RWPE2 (cell line): ENCODE results near the gene LAMTOR5.

Experiments
- ATAC-seq: fragments of 200-7000 bp; cut with Tn5 transposase; 3 replicates; pipeline ENCODE4 v1.9.1; 2021; ENCODE audit warnings: low read depth
- DNase-seq: peaks from one replicate; pipeline ENCODE4 v3.0.0-alpha.2; 2020; ENCODE audit warnings: low spot score
- H3K27ac ChIP-seq: fragments of 450-650 bp; 2 replicates; pipeline ENCODE4 v1.5.1; 2017; ENCODE audit warnings: mild to moderate bottlenecking; ENCODE audit not compliant: poor library complexity, severe bottlenecking
- H3K27me3 ChIP-seq: fragments of 250-450 bp; sonication (Bioruptor Pico); 2 replicates; pipeline ENCODE4 v1.5.1; 2021; ENCODE audit warnings: mild to moderate bottlenecking, moderate library complexity; ENCODE audit not compliant: insufficient read depth, poor library complexity, severe bottlenecking
- H3K36me3 ChIP-seq: fragments of 250-450 bp; sonication (Bioruptor Pico); 2 replicates; pipeline ENCODE4 v1.5.1; 2020; ENCODE audit warnings: low read depth, mild to moderate bottlenecking, moderate library complexity
- H3K4me1 ChIP-seq: fragments of 250-450 bp; sonication (Bioruptor Pico); 2 replicates; pipeline ENCODE4 v1.5.1; 2021; ENCODE audit warnings: mild to moderate bottlenecking, moderate library complexity; ENCODE audit not compliant: insufficient read depth, poor library complexity, severe bottlenecking
- H3K4me3 ChIP-seq: fragments of 250-450 bp; sonication (Bioruptor Pico); 2 replicates; pipeline ENCODE4 v1.5.1; 2021; ENCODE audit warnings: mild to moderate bottlenecking, moderate library complexity; ENCODE audit not compliant: severe bottlenecking
- H3K9me3 ChIP-seq: fragments of 250-450 bp; sonication (Bioruptor Pico); 2 replicates; pipeline ENCODE4 v1.5.1; 2021; ENCODE audit warnings: mild to moderate bottlenecking, moderate library complexity; ENCODE audit not compliant: severe bottlenecking
- TF ChIP-seq, protein P1 (sequence below): fragments of 450-650 bp; IDR thresholded peaks from one replicate; pipeline ENCODE4 v1.5.1; 2017; ENCODE audit warnings: mild to moderate bottlenecking, moderate library complexity; ENCODE audit not compliant: poor library complexity, severe bottlenecking

LAMTOR5 gene

DNA sequence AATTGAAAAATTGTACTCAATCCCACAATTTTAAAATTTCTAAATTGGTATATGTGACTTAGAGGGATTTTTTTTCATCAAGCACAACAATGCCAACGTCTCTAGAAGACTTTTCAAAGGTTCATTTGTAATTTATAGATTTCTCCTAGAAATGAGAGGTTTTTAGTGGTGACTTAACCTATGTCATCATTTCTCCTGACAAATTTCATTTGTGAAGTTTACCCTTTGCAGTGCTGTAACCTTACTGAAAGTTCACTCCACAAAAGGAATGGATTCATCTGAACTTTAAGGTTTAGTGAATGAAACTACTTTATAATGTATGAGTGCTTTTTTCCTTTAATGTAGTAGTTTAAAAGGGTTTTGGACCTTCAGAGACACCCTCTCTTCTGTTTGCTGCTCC lies 52.2 kb downstream of the LAMTOR5 start:
- Histone ChIP-seq H3K9me3 (no peaks in the 10 kb centered on the region), H3K4me3 (no peak overlapping the region), H3K27me3 (no peaks in the 10 kb centered on the region), H3K4me1 (peaks cover 10% of the 10 kb centered on the region), H3K27ac (no peak overlapping the region), H3K36me3 (peaks cover 77% of the 10 kb centered on the region)
- DNase-seq (no peak), ATAC-seq (no peak)
- TF ChIP-seq, protein P1, sequence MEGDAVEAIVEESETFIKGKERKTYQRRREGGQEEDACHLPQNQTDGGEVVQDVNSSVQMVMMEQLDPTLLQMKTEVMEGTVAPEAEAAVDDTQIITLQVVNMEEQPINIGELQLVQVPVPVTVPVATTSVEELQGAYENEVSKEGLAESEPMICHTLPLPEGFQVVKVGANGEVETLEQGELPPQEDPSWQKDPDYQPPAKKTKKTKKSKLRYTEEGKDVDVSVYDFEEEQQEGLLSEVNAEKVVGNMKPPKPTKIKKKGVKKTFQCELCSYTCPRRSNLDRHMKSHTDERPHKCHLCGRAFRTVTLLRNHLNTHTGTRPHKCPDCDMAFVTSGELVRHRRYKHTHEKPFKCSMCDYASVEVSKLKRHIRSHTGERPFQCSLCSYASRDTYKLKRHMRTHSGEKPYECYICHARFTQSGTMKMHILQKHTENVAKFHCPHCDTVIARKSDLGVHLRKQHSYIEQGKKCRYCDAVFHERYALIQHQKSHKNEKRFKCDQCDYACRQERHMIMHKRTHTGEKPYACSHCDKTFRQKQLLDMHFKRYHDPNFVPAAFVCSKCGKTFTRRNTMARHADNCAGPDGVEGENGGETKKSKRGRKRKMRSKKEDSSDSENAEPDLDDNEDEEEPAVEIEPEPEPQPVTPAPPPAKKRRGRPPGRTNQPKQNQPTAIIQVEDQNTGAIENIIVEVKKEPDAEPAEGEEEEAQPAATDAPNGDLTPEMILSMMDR: no peak
